Neural progenitor cell (in vitro differentiated cells): ENCODE data around the gene ALOX15.

ENCODE experiments used
- EZH2 ChIP-seq: fragments of 200-600 bp; sonication (generic); IDR thresholded peaks from 2 replicates; pipeline ENCODE4 v1.6.1; 2017; ENCODE audit warnings: antibody characterized with exemption, mild to moderate bottlenecking, moderate library complexity
- EZH2phosphoT487 ChIP-seq: fragments of 200-600 bp; sonication (generic); IDR thresholded peaks from 2 replicates; pipeline ENCODE4 v1.6.1; 2017; ENCODE audit warnings: antibody characterized with exemption
- TF ChIP-seq, protein P1 (sequence below): fragments of 200-600 bp; sonication (generic); IDR thresholded peaks from 2 replicates; pipeline ENCODE4 v1.5.1; 2017; ENCODE audit warnings: antibody characterized with exemption, mild to moderate bottlenecking

DNA sequence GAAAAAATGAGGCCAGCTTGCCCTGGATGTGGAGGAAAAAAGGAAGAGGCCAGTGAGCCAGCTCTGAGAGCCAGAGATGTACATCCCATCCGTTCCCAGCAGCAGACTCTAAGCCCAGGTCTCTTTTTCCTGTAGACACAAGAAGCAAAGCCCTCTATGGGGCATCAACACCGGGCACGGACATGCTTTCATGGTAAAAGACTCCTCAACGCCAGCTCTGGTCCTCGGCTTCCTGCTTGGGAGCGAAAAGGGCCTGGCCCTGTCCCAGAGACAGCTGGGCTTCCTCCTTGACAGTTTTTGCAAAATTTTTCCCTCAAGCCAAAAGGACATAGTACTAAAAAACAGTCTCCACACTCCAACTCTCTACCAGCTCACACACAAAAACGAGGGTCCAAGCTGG lies 35.3 kb upstream of the ALOX15 start:
- TF ChIP-seq, protein P1, sequence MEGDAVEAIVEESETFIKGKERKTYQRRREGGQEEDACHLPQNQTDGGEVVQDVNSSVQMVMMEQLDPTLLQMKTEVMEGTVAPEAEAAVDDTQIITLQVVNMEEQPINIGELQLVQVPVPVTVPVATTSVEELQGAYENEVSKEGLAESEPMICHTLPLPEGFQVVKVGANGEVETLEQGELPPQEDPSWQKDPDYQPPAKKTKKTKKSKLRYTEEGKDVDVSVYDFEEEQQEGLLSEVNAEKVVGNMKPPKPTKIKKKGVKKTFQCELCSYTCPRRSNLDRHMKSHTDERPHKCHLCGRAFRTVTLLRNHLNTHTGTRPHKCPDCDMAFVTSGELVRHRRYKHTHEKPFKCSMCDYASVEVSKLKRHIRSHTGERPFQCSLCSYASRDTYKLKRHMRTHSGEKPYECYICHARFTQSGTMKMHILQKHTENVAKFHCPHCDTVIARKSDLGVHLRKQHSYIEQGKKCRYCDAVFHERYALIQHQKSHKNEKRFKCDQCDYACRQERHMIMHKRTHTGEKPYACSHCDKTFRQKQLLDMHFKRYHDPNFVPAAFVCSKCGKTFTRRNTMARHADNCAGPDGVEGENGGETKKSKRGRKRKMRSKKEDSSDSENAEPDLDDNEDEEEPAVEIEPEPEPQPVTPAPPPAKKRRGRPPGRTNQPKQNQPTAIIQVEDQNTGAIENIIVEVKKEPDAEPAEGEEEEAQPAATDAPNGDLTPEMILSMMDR = no peak
- TF ChIP-seq EZH2 = no peak
- TF ChIP-seq EZH2phosphoT487 = no peak
